ENCODE results near the gene ZNF536. TPM values are rescaled to one million over a fixed set of nuclear protein-coding genes. Genes with fewer than 3 reads are reported as not detected.

The ZNF536 gene
- polyA plus RNA-seq, 1 of the 3 experiments (the other 2 are of a cell fraction): 0.41 TPM

- no peaks in the 10 kb centered on the region for H3K36me3 ChIP-seq (replicated peaks in 1 of 2; ENCODE audit: control insufficient read depth in 1 of 2, insufficient read depth in 2 of 2, low read length in 1 of 2)
- H3K4me1 ChIP-seq (ENCODE audit: control insufficient read depth in 1 of 2, insufficient read depth in 2 of 2, low read depth in 1 of 2, low read length in 1 of 2): peaks cover 0 to 13% of the 10 kb centered on the region in 2 experiments; a peak in 3 of 4 replicates
- no peaks in the 10 kb centered on the region for H4K20me1 ChIP-seq (ENCODE audit: insufficient read depth)
- DNase-seq: no peak
- H3K9me2 ChIP-seq: no peaks in the 10 kb centered on the region
- ChIA-PET POLR2A (no interaction called here), CTCF (no interaction called here)
- TF ChIP-seq NRF1 (IDR thresholded peaks at IDR 0.05; ENCODE audit: low read depth, low read length) (no peak), ELF1 (IDR thresholded peaks at IDR 0.05) (no peak), GABPA (IDR thresholded peaks at IDR 0.05; ENCODE audit: low read depth) (no peak), ZBTB33 (IDR thresholded peaks at IDR 0.05; ENCODE audit: borderline replicate concordance, low read depth) (no peak), NFIC (IDR thresholded peaks at IDR 0.05; ENCODE audit: borderline replicate concordance) (no peak), CHD2 (IDR thresholded peaks at IDR 0.05; ENCODE audit: low read length, partially characterized antibody) (no peak), JUND (IDR thresholded peaks at IDR 0.05) (no peak), RFX5 (IDR thresholded peaks at IDR 0.05; ENCODE audit: low read length) (no peak), FOXJ3 (CRISPR knock-in tag; IDR thresholded peaks at IDR 0.05) (no peak)
- TF ChIP-seq, protein P1, sequence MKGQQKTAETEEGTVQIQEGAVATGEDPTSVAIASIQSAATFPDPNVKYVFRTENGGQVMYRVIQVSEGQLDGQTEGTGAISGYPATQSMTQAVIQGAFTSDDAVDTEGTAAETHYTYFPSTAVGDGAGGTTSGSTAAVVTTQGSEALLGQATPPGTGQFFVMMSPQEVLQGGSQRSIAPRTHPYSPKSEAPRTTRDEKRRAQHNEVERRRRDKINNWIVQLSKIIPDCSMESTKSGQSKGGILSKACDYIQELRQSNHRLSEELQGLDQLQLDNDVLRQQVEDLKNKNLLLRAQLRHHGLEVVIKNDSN (IDR thresholded peaks at IDR 0.05; ENCODE audit: borderline replicate concordance, low read depth): no peak
- TF ChIP-seq, protein P2, sequence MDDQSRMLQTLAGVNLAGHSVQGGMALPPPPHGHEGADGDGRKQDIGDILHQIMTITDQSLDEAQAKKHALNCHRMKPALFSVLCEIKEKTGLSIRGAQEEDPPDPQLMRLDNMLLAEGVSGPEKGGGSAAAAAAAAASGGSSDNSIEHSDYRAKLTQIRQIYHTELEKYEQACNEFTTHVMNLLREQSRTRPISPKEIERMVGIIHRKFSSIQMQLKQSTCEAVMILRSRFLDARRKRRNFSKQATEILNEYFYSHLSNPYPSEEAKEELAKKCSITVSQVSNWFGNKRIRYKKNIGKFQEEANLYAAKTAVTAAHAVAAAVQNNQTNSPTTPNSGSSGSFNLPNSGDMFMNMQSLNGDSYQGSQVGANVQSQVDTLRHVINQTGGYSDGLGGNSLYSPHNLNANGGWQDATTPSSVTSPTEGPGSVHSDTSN (IDR thresholded peaks at IDR 0.05): no peak
- TF ChIP-seq, protein P3, sequence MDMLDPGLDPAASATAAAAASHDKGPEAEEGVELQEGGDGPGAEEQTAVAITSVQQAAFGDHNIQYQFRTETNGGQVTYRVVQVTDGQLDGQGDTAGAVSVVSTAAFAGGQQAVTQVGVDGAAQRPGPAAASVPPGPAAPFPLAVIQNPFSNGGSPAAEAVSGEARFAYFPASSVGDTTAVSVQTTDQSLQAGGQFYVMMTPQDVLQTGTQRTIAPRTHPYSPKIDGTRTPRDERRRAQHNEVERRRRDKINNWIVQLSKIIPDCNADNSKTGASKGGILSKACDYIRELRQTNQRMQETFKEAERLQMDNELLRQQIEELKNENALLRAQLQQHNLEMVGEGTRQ (IDR thresholded peaks at IDR 0.05; ENCODE audit: borderline replicate concordance, low read depth, low read length): no peak
- no peaks in the 10 kb centered on the region for H3F3A ChIP-seq (replicated peaks; ENCODE audit: insufficient read depth)
- H3K27ac ChIP-seq (ENCODE audit: low read depth in 2 of 2, low read length in 1 of 2): no peak overlapping the region
- H3K27me3 ChIP-seq (ENCODE audit: insufficient read depth): no peaks in the 10 kb centered on the region
- H3K4me2 ChIP-seq: no peak overlapping the region
- 48% methylated on average over 6 of the region's 6 CpGs for WGBS (ENCODE audit: low lambda C conversion rate)
- H2AFZ ChIP-seq (ENCODE audit: low read depth): no peak overlapping the region
- H3K9me3 ChIP-seq: no peaks in the 10 kb centered on the region; the same call in 1 of the 2 replicates
- H3K4me3 ChIP-seq (ENCODE audit: low read depth in 2 of 2, low read length in 1 of 2): no peak overlapping the region
- H3K9ac ChIP-seq: no peak overlapping the region
- no peaks in the 10 kb centered on the region for H3K79me2 ChIP-seq (ENCODE audit: insufficient read depth)
These were observed 35.9 kb upstream of the ZNF536 start for GRCh38 chr19:30336290-30336689.

- H3K4me2 ChIP-seq: no peak overlapping the region
- no peak overlapping the region; a peak in 1 of 4 replicates for H3K4me3 ChIP-seq (ENCODE audit: low read depth in 2 of 2, low read length in 1 of 2)
- ChIA-PET CTCF (no interaction called here), POLR2A (no interaction called here)
- no peak for DNase-seq
- no peaks in the 10 kb centered on the region for H3K27me3 ChIP-seq (ENCODE audit: insufficient read depth)
- peaks cover 0 to 18% of the 10 kb centered on the region in 2 experiments; a peak in 3 of 4 replicates for H3K4me1 ChIP-seq (ENCODE audit: control insufficient read depth in 1 of 2, insufficient read depth in 2 of 2, low read depth in 1 of 2, low read length in 1 of 2)
- 35% methylated on average over 3 of the region's 3 CpGs for WGBS (ENCODE audit: low lambda C conversion rate)
- no peaks in the 10 kb centered on the region for H3F3A ChIP-seq (replicated peaks; ENCODE audit: insufficient read depth)
- no peaks in the 10 kb centered on the region for H3K36me3 ChIP-seq (replicated peaks in 1 of 2; ENCODE audit: control insufficient read depth in 1 of 2, insufficient read depth in 2 of 2, low read length in 1 of 2)
- no peaks in the 10 kb centered on the region for H3K9me2 ChIP-seq
- H2AFZ ChIP-seq (ENCODE audit: low read depth): no peak overlapping the region
- no peaks in the 10 kb centered on the region; the same call in 1 of the 2 replicates for H3K9me3 ChIP-seq
- H3K9ac ChIP-seq: no peak overlapping the region
- no peaks in the 10 kb centered on the region for H3K79me2 ChIP-seq (ENCODE audit: insufficient read depth)
- no peaks in the 10 kb centered on the region for H4K20me1 ChIP-seq (ENCODE audit: insufficient read depth)
- no peak overlapping the region for H3K27ac ChIP-seq (ENCODE audit: low read depth in 2 of 2, low read length in 1 of 2)
- TF ChIP-seq JUND (IDR thresholded peaks at IDR 0.05) (no peak), TCF12 (IDR thresholded peaks at IDR 0.05) (no peak), MEF2A (IDR thresholded peaks at IDR 0.05; ENCODE audit: borderline replicate concordance, low read depth) (no peak), CHD2 (IDR thresholded peaks at IDR 0.05; ENCODE audit: low read length, partially characterized antibody) (no peak), GABPA (IDR thresholded peaks at IDR 0.05; ENCODE audit: low read depth) (no peak), FOXJ3 (CRISPR knock-in tag; IDR thresholded peaks at IDR 0.05) (no peak), FOXM1 (IDR thresholded peaks at IDR 0.05; ENCODE audit: low read depth) (no peak), RFX5 (IDR thresholded peaks at IDR 0.05; ENCODE audit: low read length) (no peak), IRF3 (IDR thresholded peaks at IDR 0.05; ENCODE audit: low read depth, low read length) (no peak), SMC3 (IDR thresholded peaks at IDR 0.05; ENCODE audit: low read depth, low read length) (no peak), POLR2AphosphoS5 (IDR thresholded peaks at IDR 0.05; ENCODE audit: low read depth, low read length) (no peak)
- TF ChIP-seq, protein P4, sequence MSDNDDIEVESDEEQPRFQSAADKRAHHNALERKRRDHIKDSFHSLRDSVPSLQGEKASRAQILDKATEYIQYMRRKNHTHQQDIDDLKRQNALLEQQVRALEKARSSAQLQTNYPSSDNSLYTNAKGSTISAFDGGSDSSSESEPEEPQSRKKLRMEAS (IDR thresholded peaks at IDR 0.05; ENCODE audit: low read depth): no peak
- TF ChIP-seq, protein P2 (IDR thresholded peaks at IDR 0.05): no peak
These were observed 34.1 kb upstream of the ZNF536 start for GRCh38 chr19:30338041-30338456.
